Fibroblast of peridontal ligament (primary cell): Measurements from ENCODE around the gene MYO9B.

Experiments used
- DNase-seq: peaks from one replicate; pipeline ENCODE4 v3.0.0-alpha.2; 2010; ENCODE audit errors: extremely low read depth

Gene MYO9B

GRCh38 chr19:17213334-17213733 is 137.8 kb downstream of the MYO9B start:
- DNase-seq, result no peak

DNA sequence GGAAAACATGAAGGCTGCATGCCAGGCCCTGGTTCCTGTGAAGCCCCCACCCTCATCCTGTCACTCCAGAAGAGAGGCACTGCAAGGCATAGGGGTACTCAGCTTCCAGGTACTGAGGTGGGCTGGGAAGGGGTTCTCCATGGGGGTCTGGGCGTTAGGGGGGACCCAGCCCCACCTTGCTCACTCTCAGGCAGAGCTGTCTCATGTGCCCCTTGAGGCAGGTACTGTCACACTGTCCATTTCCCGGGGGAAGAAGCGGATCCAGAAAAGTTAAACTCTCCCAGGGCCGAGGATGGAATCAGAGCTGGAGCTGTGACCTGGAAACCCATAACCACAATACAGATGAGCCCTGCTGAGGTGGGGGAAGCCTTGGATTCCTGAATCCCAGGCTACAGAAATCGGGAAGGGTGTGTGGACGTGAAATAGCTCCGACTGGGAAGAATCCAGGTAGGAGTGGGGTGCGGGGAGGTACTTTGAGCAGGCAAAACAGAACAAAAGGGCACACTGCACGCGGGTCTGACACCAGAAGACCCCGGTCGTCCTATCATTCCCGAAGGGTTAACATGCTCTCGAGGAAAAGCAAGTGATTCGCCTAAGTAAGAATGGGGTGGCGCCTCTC is 139.0 kb downstream of the MYO9B start:
- DNase-seq, result no peak

- DNase-seq, result peak; percentile 88
Observed at GRCh38 chr19:17215127-17215971, 139.8 kb downstream of the MYO9B start, which contains the start of gene USE1. Gene USE1, plus strand, starts transcription at chr19:17215357. Its CDS starts 49 bp downstream, at chr19:17215406.

DNA sequence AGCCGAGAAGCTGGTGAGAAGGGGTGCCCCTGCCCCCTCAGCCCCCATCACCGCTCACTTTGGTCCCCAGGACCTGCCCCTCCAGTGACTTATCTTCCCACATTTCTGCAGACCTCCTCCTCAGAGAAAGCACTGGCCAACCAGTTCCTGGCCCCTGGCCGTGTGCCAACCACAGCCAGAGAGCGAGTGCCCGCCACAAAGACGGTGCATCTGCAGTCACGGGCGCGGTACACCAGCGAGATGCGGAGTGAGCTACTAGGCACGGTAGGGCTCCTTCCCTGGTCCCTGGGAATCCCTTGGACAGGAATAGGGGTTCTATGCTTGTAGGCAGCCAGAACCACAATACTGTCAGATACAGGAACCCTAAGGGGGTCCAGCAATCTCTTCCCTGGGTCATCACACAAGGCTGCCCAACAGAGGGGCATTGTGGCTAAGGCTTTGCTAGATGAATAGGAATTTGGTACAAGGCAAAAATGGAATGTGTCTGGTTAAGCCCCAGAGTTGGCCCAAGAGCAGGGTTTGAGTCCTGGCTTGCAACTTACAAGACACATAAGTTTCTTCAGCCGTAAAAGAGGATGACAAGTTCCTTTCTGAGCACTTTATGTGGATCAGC is 140.6 kb downstream of the MYO9B start:
- DNase-seq, result no peak

DNA sequence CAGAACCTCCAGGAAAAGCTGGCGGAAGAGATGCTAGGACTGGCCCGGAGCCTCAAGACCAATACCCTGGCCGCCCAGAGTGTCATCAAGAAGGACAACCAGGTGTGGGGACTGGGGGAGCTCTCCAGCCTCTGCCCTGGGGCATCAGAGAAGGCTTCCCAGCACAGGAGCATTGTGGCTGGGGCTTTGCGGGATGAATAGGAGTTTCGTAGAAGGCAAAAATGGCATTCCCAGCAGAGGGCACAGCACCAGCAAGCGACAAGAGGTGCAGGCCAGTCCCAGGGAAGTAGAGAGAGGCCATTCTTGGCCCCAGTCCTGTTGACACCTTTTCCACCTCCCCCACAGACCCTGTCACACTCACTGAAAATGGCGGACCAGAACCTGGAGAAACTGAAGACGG is 143.7 kb downstream of the MYO9B start:
- DNase-seq, result no peak

DNA sequence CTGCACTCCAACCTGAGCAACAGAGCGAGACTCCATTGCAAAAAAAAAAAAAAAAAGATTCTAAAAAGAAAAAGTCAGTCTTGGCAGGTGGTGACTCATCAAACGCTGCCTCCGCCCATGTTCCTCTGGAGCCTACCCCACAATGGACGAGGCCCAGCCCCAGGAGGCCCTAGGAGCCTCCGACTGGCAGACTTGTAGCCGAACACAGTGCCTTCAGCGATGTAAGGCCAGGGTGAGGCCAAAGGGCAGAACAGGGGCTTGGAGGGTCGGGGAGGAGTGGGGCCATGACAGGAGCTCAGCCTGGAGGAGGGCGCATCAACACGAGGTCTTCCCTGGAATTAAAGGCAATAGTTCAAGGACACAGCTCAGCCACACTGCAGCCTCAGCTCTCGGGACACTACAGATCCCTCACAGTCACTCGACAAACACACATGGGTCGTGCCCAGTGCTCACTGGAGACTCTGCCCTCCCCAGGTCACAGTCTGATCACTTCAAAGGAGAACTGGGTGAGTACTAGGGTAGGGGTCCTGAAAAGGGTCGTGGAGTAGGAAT is 144.7 kb downstream of the MYO9B start:
- peak; percentile 72 for DNase-seq

GRCh38 chr19:17225053-17225452 is 149.5 kb downstream of the MYO9B start:
- no peak for DNase-seq

GRCh38 chr19:17226002-17226933 is 150.7 kb downstream of the MYO9B start, which contains the start of gene OCEL1:
Gene OCEL1, plus strand, starts transcription at chr19:17226226. Its CDS starts 22 bp downstream, at chr19:17226248.
- DNase-seq, result peak; percentile 96

- DNase-seq, result no peak
Observed at GRCh38 chr19:17227798-17228367, 152.3 kb downstream of the MYO9B start.

DNA sequence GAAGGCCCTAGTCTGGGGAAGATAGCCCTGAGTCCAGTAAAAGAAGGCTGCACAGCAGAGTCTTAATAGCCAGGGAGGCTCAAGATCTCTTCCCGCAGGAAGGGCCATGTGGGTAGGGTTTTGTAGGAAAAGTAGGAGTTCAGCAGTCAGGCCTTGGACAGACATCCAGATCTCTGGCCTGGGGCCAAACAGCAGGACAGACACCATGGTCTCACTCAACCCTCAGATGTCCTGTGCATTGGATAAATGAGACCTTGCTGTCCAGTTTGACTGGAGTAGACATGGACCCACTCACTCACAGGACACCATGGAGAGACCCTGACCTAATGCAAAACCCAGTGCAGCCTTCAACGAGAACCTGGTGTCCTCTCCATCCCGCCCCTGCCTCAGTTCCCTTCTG is 154.3 kb downstream of the MYO9B start:
- no peak for DNase-seq

GRCh38 chr19:17232258-17232657 is 156.7 kb downstream of the MYO9B start:
- no peak for DNase-seq

DNA sequence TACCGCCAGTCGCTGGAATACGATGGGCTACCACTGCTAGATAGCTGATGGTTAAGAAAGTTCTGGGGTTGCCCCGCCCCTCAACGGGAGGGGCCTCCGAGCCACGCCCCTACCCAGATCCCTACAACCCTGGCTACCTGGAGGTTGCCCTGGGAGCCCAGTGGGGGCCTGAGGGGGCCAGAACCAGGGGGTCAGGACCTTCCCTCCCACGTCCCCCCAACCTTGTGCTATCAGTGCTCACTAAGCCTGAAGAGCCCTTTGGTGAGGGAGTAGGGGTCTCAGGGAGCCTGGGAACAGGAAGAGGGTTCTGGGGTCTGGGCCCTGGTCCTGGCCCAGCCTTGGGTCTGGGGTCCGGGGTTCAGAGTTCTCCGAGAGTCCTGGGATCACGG is 159.3 kb downstream of the MYO9B start:
- DNase-seq, result peak; percentile 29

DNA sequence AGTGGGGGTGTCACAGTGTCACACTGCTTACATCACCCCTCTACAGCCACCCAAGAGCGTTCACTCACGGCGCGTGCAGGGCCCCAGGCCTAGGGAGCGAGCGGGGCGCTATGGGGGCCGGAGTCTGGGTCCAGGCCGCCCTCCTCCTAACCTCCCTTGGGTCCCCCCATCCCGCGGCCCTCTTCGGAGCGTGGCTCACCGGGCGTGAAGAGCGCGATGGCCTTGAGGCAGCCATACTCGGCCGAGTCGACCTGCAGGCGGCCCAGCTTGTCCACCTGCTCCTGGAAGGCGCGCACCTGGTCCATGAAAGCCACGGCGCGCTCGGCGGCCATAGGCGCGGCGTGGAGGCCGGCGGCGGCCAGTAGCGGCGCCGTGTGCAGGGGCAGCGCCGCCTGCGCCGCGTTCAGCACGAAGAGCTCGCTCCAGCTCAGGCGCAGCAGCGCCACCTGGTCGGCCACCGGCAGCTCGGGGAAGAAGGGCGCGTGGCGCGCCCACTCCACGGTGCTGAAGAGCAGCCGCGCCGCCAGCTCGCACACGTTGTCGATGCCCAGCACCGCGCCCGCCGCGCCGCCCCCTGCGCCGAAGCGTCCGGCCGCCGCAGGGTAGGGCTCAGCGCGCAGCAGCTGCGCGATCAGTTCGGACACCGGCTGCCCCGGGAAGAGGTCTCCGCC is 159.9 kb downstream of the MYO9B start:
- peak; percentile 58 for DNase-seq

- DNase-seq, result no peak
Observed at GRCh38 chr19:17235971-17236777, 160.6 kb downstream of the MYO9B start.

DNA sequence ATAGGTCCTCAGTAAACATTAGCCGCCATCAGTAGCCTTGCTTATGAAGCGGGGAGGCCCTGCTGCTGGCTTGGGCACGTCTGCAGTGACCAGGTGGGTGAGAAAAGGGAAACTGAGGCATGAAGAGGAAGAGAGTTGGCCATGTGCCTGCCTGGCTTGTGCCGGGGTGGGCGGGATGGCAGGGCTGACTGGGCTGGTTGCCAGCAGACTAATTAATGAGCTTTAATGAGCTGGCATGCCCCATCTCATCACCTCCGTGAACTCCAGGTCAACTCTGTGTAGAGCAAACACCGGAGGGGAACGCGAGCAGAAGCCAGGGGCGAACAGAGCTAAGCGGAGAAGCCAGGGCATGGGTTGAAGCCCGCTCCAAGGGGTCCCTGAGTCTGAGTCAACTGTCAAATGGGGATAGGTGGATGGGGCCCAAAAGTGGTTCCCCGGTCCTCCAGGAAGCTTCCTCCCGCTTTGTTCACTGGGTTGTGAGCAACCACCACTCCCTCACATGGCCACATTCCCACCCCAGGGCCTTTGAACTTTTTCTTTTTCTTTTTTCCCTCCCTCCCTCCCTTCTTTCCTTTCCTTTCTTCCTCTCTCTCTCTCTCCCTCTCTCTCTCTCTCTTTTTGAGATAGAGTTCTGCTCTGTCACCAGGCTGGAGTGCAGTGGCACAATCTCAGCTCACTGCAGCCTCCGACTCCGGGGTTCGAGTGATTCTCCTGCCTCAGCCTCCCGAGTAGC is 161.4 kb downstream of the MYO9B start:
- no peak for DNase-seq

DNA sequence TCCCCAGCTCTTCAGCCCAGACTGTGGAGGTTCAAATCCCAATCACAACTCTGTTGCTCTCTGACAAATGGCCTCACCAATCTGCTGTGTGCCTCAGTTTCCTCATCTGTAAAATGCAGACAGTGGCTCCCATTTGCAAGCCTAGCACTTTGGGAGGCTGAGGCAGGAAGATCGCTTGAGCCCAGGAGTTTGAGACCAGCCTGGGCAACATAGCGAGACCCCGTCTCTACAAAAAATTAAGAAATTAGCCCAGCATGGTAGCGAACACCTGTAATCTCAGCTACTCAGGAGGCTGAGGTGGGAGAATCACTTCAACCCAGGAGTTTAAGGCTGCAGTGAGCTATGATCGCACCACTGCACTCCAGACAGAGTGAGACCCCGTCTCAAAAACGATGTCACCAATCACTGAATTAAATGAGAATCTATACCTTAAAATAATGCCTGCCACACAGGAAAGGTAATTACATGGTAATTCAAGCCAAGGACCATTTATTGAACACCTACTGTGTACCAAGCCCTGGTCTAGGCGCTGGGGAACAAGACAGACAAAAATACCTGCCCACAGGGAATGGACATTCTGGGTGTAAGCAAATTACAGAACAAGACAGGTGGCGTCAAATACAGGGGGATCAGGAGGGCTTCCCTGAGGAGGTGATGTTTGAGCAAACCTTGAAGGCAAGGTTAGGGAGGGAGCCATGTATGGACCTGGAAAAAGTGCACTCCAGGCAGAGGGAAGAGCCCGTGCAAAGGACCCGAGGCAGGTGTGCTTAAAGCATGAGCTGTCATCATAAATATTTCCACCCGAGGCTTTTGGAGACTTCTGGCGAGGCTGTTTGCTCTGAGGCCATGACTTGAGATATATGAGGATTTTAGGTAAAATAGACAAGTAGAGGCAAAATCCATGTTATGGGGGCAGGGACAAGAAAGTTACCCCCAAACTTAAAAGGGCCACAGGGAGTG is 162.4 kb downstream of the MYO9B start:
- no peak for DNase-seq

GRCh38 chr19:17240062-17240752 is 164.6 kb downstream of the MYO9B start:
- no peak for DNase-seq
